B cell (primary cell): Measurements from ENCODE around the gene RINT1. TPM values are rescaled to one million over a fixed set of nuclear protein-coding genes. Genes with fewer than 3 reads are reported as not detected.
A peak's percentile ranks its signal among the peaks of the same experiment; 100 is the strongest.
"Not testable (repeated sequence)": the region's sequence is repeated elsewhere in the genome, so short reads cannot be mapped to it uniquely, and the experiment has no call there.

Source experiments
- ATAC-seq: fragments of 200-7000 bp; cut with Tn5 transposase; one replicate; pipeline ENCODE4 v1.10.0; 2021; ENCODE audit warnings: low read depth, mild to moderate bottlenecking, moderate number of reproducible peaks, moderate library complexity
- CTCF ChIA-PET: fragments of 350-600 bp; sonication (Branson Sonifier 250); formaldehyde crosslinking; loops from one replicate; lab custom pipeline; 2021; ENCODE audit warnings: antibody characterized with exemption, inconsistent platforms; lab: Charles Lee
- POLR2A ChIA-PET: fragments of 350-600 bp; sonication (Branson Sonifier 250); formaldehyde crosslinking; loops from one replicate; lab custom pipeline; 2021; ENCODE audit warnings: antibody characterized with exemption; lab: Charles Lee
- DNase-seq: peaks from one replicate; pipeline ENCODE4 v3.0.0; 2013
- H2AFZ ChIP-seq: 2 replicates; pipeline ENCODE4 v1.6.1; 2012; ENCODE audit warnings: mild to moderate bottlenecking, low read depth, low read length; ENCODE audit not compliant: insufficient read depth, poor library complexity, severe bottlenecking
- H3K27ac ChIP-seq, 2 donors: 1 replicate in 1 of 2; 2 replicates in 1 of 2; pipeline ENCODE4 v1.5.1; 2012 to 2013; ENCODE audit warnings: low read length in 2 of 2, mild to moderate bottlenecking in 2 of 2, moderate library complexity in 1 of 2
- H3K27me3 ChIP-seq, 4 experiments: fragments of 200-600 bp in 1 of 4; sonication (generic) in 1 of 4; replicated peaks in 1 of 4; 1 replicate in 2 of 4; 2 replicates in 2 of 4; pipeline versions ENCODE4 v1.6.1 to v1.7.0; 2013 to 2016; ENCODE audit warnings: low read length in 3 of 4, mild to moderate bottlenecking in 2 of 4, mixed read lengths in 1 of 4, moderate library complexity in 1 of 4; ENCODE audit not compliant: insufficient read depth in 4 of 4, control insufficient read depth in 3 of 4; ENCODE audit errors: control extremely low read depth in 1 of 4
- H3K36me3 ChIP-seq, 2 experiments: replicated peaks in 1 of 2; 1 replicate in 1 of 2; 2 replicates in 1 of 2; pipeline versions ENCODE4 v1.6.1 to v1.7.1; 2013; ENCODE audit warnings: low read length in 1 of 2; ENCODE audit not compliant: insufficient read depth in 2 of 2, control insufficient read depth in 1 of 2; ENCODE audit errors: control extremely low read depth in 1 of 2, extremely low read depth in 1 of 2
- H3K4me1 ChIP-seq, 2 donors: fragments of 200-600 bp in 1 of 2; sonication (generic) in 1 of 2; 1 replicate in 1 of 2; 2 replicates in 1 of 2; pipeline versions ENCODE4 v1.5.1 to v1.6.1; 2013 to 2017; ENCODE audit warnings: low read length in 2 of 2; ENCODE audit not compliant: control insufficient read depth in 2 of 2, insufficient read depth in 2 of 2
- H3K4me2 ChIP-seq: replicated peaks from 2 replicates; pipeline ENCODE3; 2012; ENCODE audit warnings: mild to moderate bottlenecking, low read depth, low read length; ENCODE audit not compliant: poor library complexity, severe bottlenecking
- H3K4me3 ChIP-seq, 5 experiments: fragments of 200-600 bp in 1 of 5; sonication (generic) in 1 of 5; 1 replicate in 3 of 5; 2 replicates in 2 of 5; pipeline versions ENCODE4 v1.5.1 to v1.7.0; 2011 to 2016; ENCODE audit warnings: low read length in 4 of 5, mild to moderate bottlenecking in 4 of 5, low read depth in 2 of 5, control low read depth in 1 of 5, moderate library complexity in 1 of 5; ENCODE audit not compliant: insufficient read depth in 1 of 5; ENCODE audit errors: control extremely low read depth in 1 of 5, extremely low read depth in 1 of 5
- H3K79me2 ChIP-seq: fragments of 200-600 bp; sonication (generic); one replicate; pipeline ENCODE4 v1.6.0; 2016; ENCODE audit warnings: low read length; ENCODE audit not compliant: control insufficient read depth, insufficient read depth
- H3K9ac ChIP-seq: fragments of 200-600 bp; sonication (generic); 2 replicates; pipeline ENCODE4 v1.6.1; 2017; ENCODE audit warnings: mild to moderate bottlenecking, low read length, moderate library complexity
- H3K9me3 ChIP-seq, 3 donors: one replicate each; pipeline versions ENCODE4 v1.6.1 to v1.7.1; 2013; ENCODE audit warnings: low read length in 2 of 3; ENCODE audit not compliant: control insufficient read depth in 2 of 3, insufficient read depth in 1 of 3; ENCODE audit errors: control extremely low read depth in 1 of 3
- H4K20me1 ChIP-seq: 2 replicates; pipeline ENCODE4 v1.6.0; 2012; ENCODE audit warnings: mild to moderate bottlenecking, low read length; ENCODE audit not compliant: insufficient read depth, control insufficient read depth, poor library complexity, severe bottlenecking
- H3K27ac Mint-ChIP-seq: one replicate; pipeline ENCODE4 v1.8.0; 2021; ENCODE audit warnings: mixed read lengths
- H3K27me3 Mint-ChIP-seq: one replicate; pipeline ENCODE4 v1.8.0; 2021; ENCODE audit warnings: mixed read lengths
- H3K4me1 Mint-ChIP-seq: one replicate; pipeline ENCODE4 v1.8.0; 2021; ENCODE audit warnings: mixed read lengths
- H3K4me3 Mint-ChIP-seq: one replicate; pipeline ENCODE4 v1.8.0; 2021; ENCODE audit warnings: mixed read lengths
- H3K9me3 Mint-ChIP-seq: one replicate; pipeline ENCODE4 v1.8.0; 2022; ENCODE audit warnings: mixed read lengths; ENCODE audit not compliant: insufficient read depth
- EZH2 ChIP-seq: IDR thresholded peaks from 2 replicates; pipeline ENCODE4 v1.6.1; 2012; ENCODE audit warnings: borderline replicate concordance, low read depth, mild to moderate bottlenecking, moderate library complexity, low read length; ENCODE audit not compliant: insufficient read depth, poor library complexity, severe bottlenecking
- WGBS: methylation state at CpG from one replicate; pipeline ENCODE4 v1.1.5; 2013; ENCODE audit warnings: missing lambda C conversion rate; ENCODE audit not compliant: insufficient coverage; 5-methylcytosine and 5-hydroxymethylcytosine counted together
- intact Hi-C: fragments of 100-400 bp; cut with micrococcal nuclease; formaldehyde crosslinking; loops from one replicate; pipeline ENCODE4 v1.10.0; 2022
- polyA plus RNA-seq: library from polyadenylated mRNA; depleted of rRNA; stranded (reverse); fragments of >200 nt; gene quantifications from 2 replicates; pipeline ENCODE4 v1.2.3, GENCODE V29; 2012
- total RNA-seq, 2 donors: library from RNA; stranded (reverse); fragments of 120-200 nt in 1 of 2; gene quantifications; 1 replicate in 1 of 2; 2 replicates in 1 of 2; pipeline versions ENCODE4 v1.2.3 to v1.2.4, GENCODE V29; 2013 to 2022
- TF ChIP-seq, protein P1 (sequence below): fragments of 200-600 bp; IDR thresholded peaks from one replicate; pipeline ENCODE4 v1.8.0; 2022; ENCODE audit warnings: antibody characterized with exemption, mild to moderate bottlenecking

The RINT1 gene
- total and polyA plus RNA-seq, 2 donors (not counting 1 experiment from before 2014, with no cell fraction given), result 12.4 to 27.2 TPM

DNA sequence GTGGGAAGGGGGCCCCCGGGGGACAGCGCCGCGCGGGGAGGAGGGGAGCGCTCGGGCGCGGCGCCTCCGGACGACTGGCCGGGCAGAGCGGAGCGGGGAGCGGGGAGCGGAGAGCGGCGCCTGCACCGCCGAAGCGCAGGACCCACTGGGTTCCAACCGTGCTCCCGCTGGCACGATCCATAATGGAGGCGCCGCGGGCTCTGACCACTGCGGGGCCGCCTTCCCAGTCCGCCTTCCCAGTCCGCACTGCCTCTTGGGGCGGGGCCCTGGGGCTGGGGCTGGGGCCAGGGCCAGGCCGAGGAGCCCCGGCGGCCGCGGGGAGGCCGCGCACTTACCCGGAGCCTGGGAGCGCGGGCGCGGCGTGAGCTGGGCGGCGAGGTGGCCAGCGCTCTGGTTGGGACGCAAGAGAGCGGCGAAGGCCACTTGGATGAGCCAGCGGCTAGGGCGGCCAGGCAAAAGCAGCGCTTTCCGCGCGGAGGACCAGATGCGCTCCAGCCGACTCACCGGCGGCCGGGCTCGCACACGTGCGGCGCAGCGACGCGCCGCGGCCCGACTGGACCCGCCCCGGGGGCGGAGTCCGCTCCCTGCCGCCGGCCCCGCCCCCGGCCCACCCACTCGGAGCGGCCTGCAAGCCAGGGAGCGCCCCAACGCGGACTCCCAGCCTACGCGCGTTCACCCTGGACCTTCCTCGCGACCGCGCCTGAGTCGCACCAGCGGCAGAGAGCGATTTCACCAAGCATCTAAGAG, 10.1 kb upstream of the RINT1 start, which contains the start of gene PUS7:
PUS7 (minus strand) TSS at position 555 of the 747 bp plus-strand sequence. CDS start 13,759 bp downstream, outside the sequence.
- Histone ChIP-seq H3K27ac (peak within 1 kb of the TSS; percentile 57 to 62), H3K9me3 (peaks cover 0 to 3% (median 0%) of the 10 kb centered on the region in 3 donors), H3K4me1 (peaks cover 13 to 22% of the 10 kb centered on the region in 2 donors), H2AFZ (peak within 1 kb of the TSS; percentile 85), H3K27me3 (no peaks in the 10 kb centered on the region), H4K20me1 (no peaks in the 10 kb centered on the region), H3K36me3 (no peaks in the 10 kb centered on the region), H3K4me2 (peak within 1 kb of the TSS; percentile 99), H3K4me3 (peak within 1 kb of the TSS; percentile 21 to 70 (median 59)), H3K9ac (peak within 1 kb of the TSS; percentile 75), H3K79me2 (peaks cover 21% of the 10 kb centered on the region)
- CTCF ChIA-PET, result interaction anchor here (2.1 kb wide), 1 partner anchor 10 kb away, joined by 9 read pairs; the partner anchor contains the start of gene RINT1
- H3K4me3 Mint-ChIP-seq, result peak within 1 kb of the TSS; percentile 98
- intact Hi-C loops, result loop anchor here (1.0 to 5.0 kb wide), 3 partner anchors 10 to 505 kb away; partner anchors contain the start of genes RINT1 and SRPK2
- DNase-seq (peak; percentile 90), ATAC-seq (peak; percentile 93)
- under 1% methylated on average over 94 of the region's 96 CpGs for WGBS
- peak within 1 kb of the TSS; percentile 90 for H3K27ac Mint-ChIP-seq
- POLR2A ChIA-PET, result interaction anchor here (4.0 kb wide), 1 partner anchor 10 kb away, joined by 22 read pairs; the partner anchor contains the start of gene RINT1
- H3K9me3 Mint-ChIP-seq, result no peaks in the 10 kb centered on the region
- H3K27me3 Mint-ChIP-seq, result no peaks in the 10 kb centered on the region
- TF ChIP-seq, protein P1, sequence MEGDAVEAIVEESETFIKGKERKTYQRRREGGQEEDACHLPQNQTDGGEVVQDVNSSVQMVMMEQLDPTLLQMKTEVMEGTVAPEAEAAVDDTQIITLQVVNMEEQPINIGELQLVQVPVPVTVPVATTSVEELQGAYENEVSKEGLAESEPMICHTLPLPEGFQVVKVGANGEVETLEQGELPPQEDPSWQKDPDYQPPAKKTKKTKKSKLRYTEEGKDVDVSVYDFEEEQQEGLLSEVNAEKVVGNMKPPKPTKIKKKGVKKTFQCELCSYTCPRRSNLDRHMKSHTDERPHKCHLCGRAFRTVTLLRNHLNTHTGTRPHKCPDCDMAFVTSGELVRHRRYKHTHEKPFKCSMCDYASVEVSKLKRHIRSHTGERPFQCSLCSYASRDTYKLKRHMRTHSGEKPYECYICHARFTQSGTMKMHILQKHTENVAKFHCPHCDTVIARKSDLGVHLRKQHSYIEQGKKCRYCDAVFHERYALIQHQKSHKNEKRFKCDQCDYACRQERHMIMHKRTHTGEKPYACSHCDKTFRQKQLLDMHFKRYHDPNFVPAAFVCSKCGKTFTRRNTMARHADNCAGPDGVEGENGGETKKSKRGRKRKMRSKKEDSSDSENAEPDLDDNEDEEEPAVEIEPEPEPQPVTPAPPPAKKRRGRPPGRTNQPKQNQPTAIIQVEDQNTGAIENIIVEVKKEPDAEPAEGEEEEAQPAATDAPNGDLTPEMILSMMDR, result no peak
- no peak for TF ChIP-seq EZH2
- H3K4me1 Mint-ChIP-seq, result peaks cover 23% of the 10 kb centered on the region

- not testable (repeated sequence) for H2AFZ ChIP-seq, H3K27me3 Mint-ChIP-seq, H3K27ac Mint-ChIP-seq, H4K20me1 ChIP-seq, H3K9me3 ChIP-seq, H3K9me3 Mint-ChIP-seq, H3K27me3 ChIP-seq, H3K27ac ChIP-seq, H3K9ac ChIP-seq, H3K4me3 Mint-ChIP-seq, H3K4me3 ChIP-seq, H3K4me2 ChIP-seq, H3K36me3 ChIP-seq, ATAC-seq, DNase-seq
- H3K4me1 Mint-ChIP-seq, result peaks cover 23% of the 10 kb centered on the region
- Histone ChIP-seq H3K4me1 (peaks cover 13 to 22% of the 10 kb centered on the region in 2 donors), H3K79me2 (peaks cover 15% of the 10 kb centered on the region)
- POLR2A ChIA-PET, result interaction anchor here (0.7 to 4.0 kb wide), 2 partner anchors 8 to 70 kb away, joined by 3 to 22 read pairs; partner anchors contain the start of gene RINT1
- intact Hi-C loops, result loop anchor here (5.0 kb wide), 2 partner anchors 137 to 507 kb away; partner anchors contain the start of gene SRPK2
- WGBS, result 96% methylated on average over 4 of the region's 11 CpGs
- CTCF ChIA-PET, result interaction anchor here (0.6 to 1.7 kb wide), 2 partner anchors 7 to 16 kb away, joined by 4 to 5 read pairs; partner anchors contain the start of gene RINT1
Measured at GRCh38 chr7:105524423-105524822, 7.6 kb upstream of the RINT1 start.
